Vagina (tissue), 2 donors: ENCODE measurements around the gene GAB2. TPM values are rescaled to one million over a fixed set of nuclear protein-coding genes. Genes with fewer than 3 reads are reported as not detected.

Experiments used
- DNase-seq, 2 donors: peaks; one replicate each; pipeline ENCODE4 v3.0.0-alpha.2; 2017; ENCODE audit errors: extremely low spot score in 2 of 2
- H3K27ac ChIP-seq: fragments of 200-600 bp; sonication (generic); one replicate; pipeline ENCODE4 v1.5.1; 2019
- H3K27me3 ChIP-seq: fragments of 200-600 bp; sonication (generic); one replicate; pipeline ENCODE4 v1.5.1; 2019
- H3K36me3 ChIP-seq, 2 donors: fragments of 200-600 bp; sonication (generic); one replicate each; pipeline ENCODE4 v1.5.1; 2017 to 2019
- H3K4me1 ChIP-seq: fragments of 200-600 bp; sonication (generic); one replicate; pipeline ENCODE4 v1.5.1; 2019
- H3K4me3 ChIP-seq, 2 donors: fragments of 200-600 bp; sonication (generic); 1 replicate in 1 of 2; 2 replicates in 1 of 2; pipeline ENCODE4 v1.5.1; 2016 to 2019
- H3K9me3 ChIP-seq: fragments of 200-600 bp; sonication (generic); one replicate; pipeline ENCODE4 v1.5.1; 2019
- POLR2A ChIP-seq, 2 donors: fragments of 450-650 bp; IDR thresholded peaks; one replicate each; pipeline ENCODE4 v1.6.1; 2017; ENCODE audit warnings: antibody characterized with exemption in 2 of 2, mild to moderate bottlenecking in 2 of 2, moderate library complexity in 2 of 2
- POLR2AphosphoS5 ChIP-seq, 2 donors: sonication (generic); formaldehyde crosslinking; IDR thresholded peaks; one replicate each; pipeline ENCODE4 v1.9.0; 2017; ENCODE audit warnings: antibody characterized with exemption in 2 of 2, mild to moderate bottlenecking in 2 of 2, low read depth in 1 of 2; ENCODE audit not compliant: insufficient read depth in 1 of 2
- intact Hi-C: fragments of 100-400 bp; cut with DNase I; formaldehyde crosslinking; loops from one replicate; pipeline ENCODE4 v1.15.1; 2023
- total RNA-seq: library from RNA; depleted of rRNA; stranded (reverse); fragments of >200 nt; gene quantifications from one replicate; pipeline ENCODE4 v1.2.3, GENCODE V29; 2016
- TF ChIP-seq, protein P1 (sequence below), 3 experiments: fragments of 450-650 bp in 2 of 3; fragments of 200-600 bp in 1 of 3; sonication (generic) in 1 of 3; IDR thresholded peaks; one replicate each; pipeline ENCODE4 v1.5.1; 2017 to 2019; ENCODE audit warnings: antibody characterized with exemption in 3 of 3, mild to moderate bottlenecking in 2 of 3, moderate library complexity in 2 of 3

The GAB2 gene
- total RNA-seq, 1 donor from 2014 or later: 24.6 TPM

GRCh38 chr11:78188286-78189173 is 229.1 kb downstream of the GAB2 start, which contains the start of the genes KCTD21 and USP35:
Gene KCTD21, minus strand, starts transcription at chr11:78188626. Its CDS starts 14,072 bp downstream, at chr11:78174554.
Gene USP35, plus strand, starts transcription at chr11:78188919. Its CDS starts 7,327 bp downstream, at chr11:78196246.
- TF ChIP-seq, protein P1, sequence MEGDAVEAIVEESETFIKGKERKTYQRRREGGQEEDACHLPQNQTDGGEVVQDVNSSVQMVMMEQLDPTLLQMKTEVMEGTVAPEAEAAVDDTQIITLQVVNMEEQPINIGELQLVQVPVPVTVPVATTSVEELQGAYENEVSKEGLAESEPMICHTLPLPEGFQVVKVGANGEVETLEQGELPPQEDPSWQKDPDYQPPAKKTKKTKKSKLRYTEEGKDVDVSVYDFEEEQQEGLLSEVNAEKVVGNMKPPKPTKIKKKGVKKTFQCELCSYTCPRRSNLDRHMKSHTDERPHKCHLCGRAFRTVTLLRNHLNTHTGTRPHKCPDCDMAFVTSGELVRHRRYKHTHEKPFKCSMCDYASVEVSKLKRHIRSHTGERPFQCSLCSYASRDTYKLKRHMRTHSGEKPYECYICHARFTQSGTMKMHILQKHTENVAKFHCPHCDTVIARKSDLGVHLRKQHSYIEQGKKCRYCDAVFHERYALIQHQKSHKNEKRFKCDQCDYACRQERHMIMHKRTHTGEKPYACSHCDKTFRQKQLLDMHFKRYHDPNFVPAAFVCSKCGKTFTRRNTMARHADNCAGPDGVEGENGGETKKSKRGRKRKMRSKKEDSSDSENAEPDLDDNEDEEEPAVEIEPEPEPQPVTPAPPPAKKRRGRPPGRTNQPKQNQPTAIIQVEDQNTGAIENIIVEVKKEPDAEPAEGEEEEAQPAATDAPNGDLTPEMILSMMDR (IDR thresholded peaks at IDR 0.05): no peak
- TF ChIP-seq POLR2A (IDR thresholded peaks at IDR 0.05): peak in 1 of 2 donors; percentile 79
- TF ChIP-seq POLR2AphosphoS5 (IDR thresholded peaks at IDR 0.05; ENCODE audit: insufficient read depth in 1 of 2, low read depth in 1 of 2): peak; percentile 76 to 99
- Histone ChIP-seq H3K9me3 (no peaks in the 10 kb centered on the region), H3K27ac (peak within 1 kb of the TSS; percentile 89), H3K4me3 (peak within 1 kb of the TSS; percentile 70 to 93), H3K27me3 (no peaks in the 10 kb centered on the region), H3K4me1 (peaks cover 65% of the 10 kb centered on the region), H3K36me3 (no peaks in the 10 kb centered on the region)
- intact Hi-C loops: loop anchor here (10.0 kb wide), 1 partner anchor 124 kb away; the partner anchor contains the start of gene THRSP
- peak in 1 of 2 donors; percentile 97 for DNase-seq

DNA sequence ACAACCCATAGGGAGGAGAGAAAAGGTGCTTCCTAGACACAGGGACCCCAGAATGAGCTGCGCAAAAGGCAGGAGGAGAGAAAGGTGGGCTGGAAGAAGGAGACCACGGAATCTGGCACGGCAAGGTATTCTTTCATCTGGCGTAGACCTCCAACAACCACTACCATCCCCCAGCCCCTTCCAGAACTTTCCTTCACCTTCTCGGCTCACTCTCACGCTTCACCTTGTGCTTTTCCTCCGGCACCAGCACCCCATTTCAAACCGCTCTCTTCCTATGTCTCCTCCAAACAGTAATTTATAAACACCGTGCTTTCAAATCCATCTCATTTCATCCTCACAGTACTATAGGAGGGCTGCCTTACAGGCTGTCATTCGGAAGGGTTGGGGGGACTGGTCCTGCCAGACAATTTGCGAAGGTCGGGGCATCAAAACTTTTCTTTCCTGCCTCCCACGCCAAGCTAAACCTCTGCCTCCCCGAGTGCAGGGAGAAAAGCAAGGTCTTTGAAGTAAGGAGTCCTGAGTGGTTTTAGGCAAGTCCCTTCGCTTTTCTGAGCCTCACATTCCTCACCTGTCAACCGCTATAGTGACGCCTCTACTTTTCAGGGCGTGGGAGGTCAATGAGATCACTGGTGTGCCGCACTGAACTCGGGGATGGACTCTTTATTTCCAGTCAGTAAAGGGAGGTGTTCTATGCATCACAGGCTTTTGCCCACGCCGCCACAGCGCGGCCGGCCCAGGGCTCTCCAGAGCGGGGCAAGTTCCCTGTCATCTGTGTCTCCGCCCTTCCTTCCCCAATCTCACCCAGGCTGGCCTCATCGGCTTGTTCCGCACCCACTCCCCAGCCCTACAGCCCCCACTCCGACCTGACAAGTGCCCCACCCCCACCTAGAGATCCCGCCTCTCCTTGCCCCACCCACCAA is 230.0 kb downstream of the GAB2 start:
- TF ChIP-seq, protein P1 (IDR thresholded peaks at IDR 0.05): no peak
- no peak for TF ChIP-seq POLR2A (IDR thresholded peaks at IDR 0.05)
- TF ChIP-seq POLR2AphosphoS5 (IDR thresholded peaks at IDR 0.05; ENCODE audit: insufficient read depth in 1 of 2, low read depth in 1 of 2): no peak
- Histone ChIP-seq H3K36me3 (no peaks in the 10 kb centered on the region), H3K9me3 (no peaks in the 10 kb centered on the region), H3K27me3 (no peaks in the 10 kb centered on the region), H3K4me3 (peak overlapping the region; percentile 70 to 93), H3K27ac (peak overlapping the region; percentile 89), H3K4me1 (peaks cover 60% of the 10 kb centered on the region)
- intact Hi-C loops: loop anchor here (10.0 kb wide), 1 partner anchor 123 kb away; the partner anchor contains the start of gene THRSP
- no peak for DNase-seq

DNA sequence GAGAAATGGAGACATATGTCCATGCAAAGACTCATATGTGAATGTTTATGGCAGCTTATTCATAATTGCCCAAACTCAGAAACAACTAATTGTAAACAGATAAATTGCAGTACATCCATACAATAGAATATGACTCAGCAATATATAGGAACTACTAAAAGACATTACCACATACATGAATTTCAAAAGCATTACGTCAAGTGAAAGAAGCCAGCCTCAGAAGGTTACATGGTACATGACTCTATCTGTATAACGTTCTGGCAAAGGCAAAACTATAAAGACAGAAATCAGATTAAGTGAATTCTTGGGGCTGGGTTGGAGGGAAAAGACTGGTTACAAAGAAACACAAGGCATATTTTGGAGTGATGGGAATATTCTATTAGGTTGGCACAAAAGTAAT is 236.4 kb downstream of the GAB2 start:
- Histone ChIP-seq H3K27ac (peak overlapping the region; percentile 7), H3K9me3 (no peaks in the 10 kb centered on the region), H3K4me3 (no peak overlapping the region), H3K4me1 (peaks cover 11% of the 10 kb centered on the region), H3K27me3 (no peaks in the 10 kb centered on the region), H3K36me3 (no peaks in the 10 kb centered on the region)
- no peak for DNase-seq
- TF ChIP-seq POLR2AphosphoS5 (IDR thresholded peaks at IDR 0.05; ENCODE audit: insufficient read depth in 1 of 2, low read depth in 1 of 2) (peak in 1 of 2 donors; percentile 7), POLR2A (IDR thresholded peaks at IDR 0.05) (no peak)
- intact Hi-C loops: loop anchor here (10.0 kb wide), 1 partner anchor 116 kb away; the partner anchor contains the start of gene THRSP

GRCh38 chr11:78180751-78181150 is 236.9 kb downstream of the GAB2 start:
- no peak overlapping the region for H3K27ac ChIP-seq
- no peak for DNase-seq
- TF ChIP-seq POLR2AphosphoS5 (IDR thresholded peaks at IDR 0.05; ENCODE audit: insufficient read depth in 1 of 2, low read depth in 1 of 2) (no peak), POLR2A (IDR thresholded peaks at IDR 0.05) (no peak)
- TF ChIP-seq, protein P1 (IDR thresholded peaks at IDR 0.05): no peak
- H3K36me3 ChIP-seq: no peaks in the 10 kb centered on the region
- peaks cover 6% of the 10 kb centered on the region for H3K4me1 ChIP-seq
- no peaks in the 10 kb centered on the region for H3K27me3 ChIP-seq
- no peaks in the 10 kb centered on the region for H3K9me3 ChIP-seq
- intact Hi-C loops: loop anchor here (10.0 kb wide), 1 partner anchor 116 kb away; the partner anchor contains the start of gene THRSP
- H3K4me3 ChIP-seq: no peak overlapping the region
